Naive thymus-derived CD4-positive, alpha-beta T cell (primary cell): Measurements from ENCODE around the gene SLC22A23. TPM values are rescaled to one million over a fixed set of nuclear protein-coding genes. Genes with fewer than 3 reads are reported as not detected.
A peak's percentile ranks its signal among the peaks of the same experiment; 100 is the strongest.
"Not testable (repeated sequence)": the region's sequence is repeated elsewhere in the genome, so short reads cannot be mapped to it uniquely, and the experiment has no call there.

Source experiments
- ATAC-seq: fragments of 150-1000 bp; cut with Tn5 transposase; 2 replicates; pipeline ENCODE4 v1.10.0; 2021; ENCODE audit warnings: mild to moderate bottlenecking, moderate library complexity
- CTCF ChIA-PET: fragments of 350-600 bp; sonication (Branson Sonifier 250); formaldehyde crosslinking; loops from one replicate; lab custom pipeline; 2021; ENCODE audit warnings: antibody characterized with exemption; lab: Charles Lee
- POLR2A ChIA-PET: fragments of 350-600 bp; sonication (Branson Sonifier 250); formaldehyde crosslinking; loops from one replicate; lab custom pipeline; 2021; ENCODE audit warnings: antibody characterized with exemption, inconsistent platforms; lab: Charles Lee
- DNase-seq, 9 donors: peaks; one replicate each; pipeline versions ENCODE4 v3.0.0 to v3.0.0-alpha.2; 2020 to 2022; ENCODE audit warnings: mixed read lengths in 1 of 9
- H3K27ac ChIP-seq: one replicate; pipeline ENCODE4 v1.7.0; 2013; ENCODE audit warnings: mild to moderate bottlenecking, low read depth, low read length, moderate library complexity
- H3K27me3 ChIP-seq, 2 donors: one replicate each; pipeline ENCODE4 v1.7.0; 2013; ENCODE audit warnings: low read length in 2 of 2, mild to moderate bottlenecking in 2 of 2, moderate library complexity in 2 of 2; ENCODE audit not compliant: control insufficient read depth in 2 of 2, insufficient read depth in 2 of 2
- H3K36me3 ChIP-seq, 3 experiments: 1 replicate in 2 of 3; 2 replicates in 1 of 3; pipeline ENCODE4 v1.7.0; 2013; ENCODE audit warnings: low read length in 3 of 3, mild to moderate bottlenecking in 3 of 3, moderate library complexity in 1 of 3; ENCODE audit not compliant: insufficient read depth in 3 of 3, control insufficient read depth in 2 of 3
- H3K4me1 ChIP-seq, 2 donors: one replicate each; pipeline ENCODE4 v1.7.0; 2013; ENCODE audit warnings: low read length in 2 of 2, mild to moderate bottlenecking in 2 of 2, moderate library complexity in 1 of 2; ENCODE audit not compliant: control insufficient read depth in 2 of 2, insufficient read depth in 2 of 2
- H3K4me3 ChIP-seq: 2 replicates; pipeline ENCODE4 v1.7.0; 2013; ENCODE audit warnings: mild to moderate bottlenecking, low read length
- H3K9me3 ChIP-seq, 3 experiments: 1 replicate in 2 of 3; 2 replicates in 1 of 3; pipeline ENCODE4 v1.7.0; 2013; ENCODE audit warnings: low read length in 3 of 3; ENCODE audit not compliant: control insufficient read depth in 2 of 3
- H3K27ac Mint-ChIP-seq, 9 donors: one replicate each; pipeline ENCODE4 v1.8.0; 2020 to 2022; ENCODE audit warnings: mixed read lengths in 9 of 9, mild to moderate bottlenecking in 8 of 9, moderate library complexity in 5 of 9, inconsistent platforms in 2 of 9
- H3K27me3 Mint-ChIP-seq, 5 donors: one replicate each; pipeline ENCODE4 v1.8.0; 2021 to 2022; ENCODE audit warnings: mixed read lengths in 5 of 5, mild to moderate bottlenecking in 1 of 5
- H3K36me3 Mint-ChIP-seq, 5 donors: one replicate each; pipeline ENCODE4 v1.8.0; 2020 to 2022; ENCODE audit warnings: mixed read lengths in 5 of 5, mild to moderate bottlenecking in 3 of 5, inconsistent platforms in 1 of 5
- H3K4me1 Mint-ChIP-seq, 7 donors: one replicate each; pipeline ENCODE4 v1.8.0; 2020 to 2022; ENCODE audit warnings: mixed read lengths in 7 of 7, mild to moderate bottlenecking in 3 of 7, inconsistent platforms in 1 of 7
- H3K4me3 Mint-ChIP-seq, 10 donors: one replicate each; pipeline ENCODE4 v1.8.0; 2020 to 2022; ENCODE audit warnings: mild to moderate bottlenecking in 10 of 10, mixed read lengths in 10 of 10, moderate library complexity in 6 of 10, inconsistent platforms in 2 of 10
- H3K9me3 Mint-ChIP-seq, 11 donors: one replicate each; pipeline ENCODE4 v1.8.0; 2020 to 2022; ENCODE audit warnings: mixed read lengths in 11 of 11, mild to moderate bottlenecking in 4 of 11, inconsistent platforms in 1 of 11, moderate library complexity in 1 of 11
- intact Hi-C, 2 donors: fragments of 100-400 bp; cut with micrococcal nuclease; formaldehyde crosslinking; loops; one replicate each; pipeline ENCODE4 v1.15.1; 2023
- polyA plus RNA-seq, 2 donors: library from polyadenylated mRNA; unstranded; fragments of 300-500 nt; fragmentation: Illumina TruSeq; gene quantifications; one replicate each; pipeline ENCODE4 v1.2.3, GENCODE V29; 2021
- total RNA-seq, 6 experiments: library from RNA in 5 of 6; stranded (reverse) in 5 of 6; gene quantifications; 1 replicate in 5 of 6; 2 replicates in 1 of 6; pipeline ENCODE4 v1.2.3 and lab custom pipeline; 2021 to 2026

Gene SLC22A23
- total and polyA plus RNA-seq, 7 experiments from 2014 or later = 1.1 to 23.8 (median 13.6) TPM

DNA sequence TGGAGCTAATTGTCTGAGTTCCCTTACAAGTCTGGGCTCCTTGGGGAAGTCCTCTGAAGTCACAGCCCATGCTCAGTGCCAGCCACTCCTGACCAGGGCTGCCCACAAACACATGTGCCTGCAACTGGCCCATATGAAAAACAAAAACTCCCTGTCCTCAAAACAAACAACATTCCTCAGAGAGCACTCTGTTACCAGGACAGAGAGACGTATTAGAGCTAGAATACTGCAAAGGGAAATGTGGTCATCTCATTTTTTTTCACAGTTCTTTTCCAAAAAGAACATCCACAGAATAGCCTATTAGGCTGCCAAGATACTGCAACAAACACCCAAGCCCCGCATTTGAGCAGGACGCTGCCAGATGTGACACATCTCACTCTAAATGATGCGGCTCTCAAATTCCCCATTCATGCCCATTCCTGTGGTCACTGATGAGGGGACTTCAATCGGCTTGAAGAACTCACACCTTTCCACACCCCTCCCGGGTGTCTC, 71.1 kb downstream of the SLC22A23 start:
- ChIA-PET CTCF (no interaction called here), POLR2A (no interaction called here)
- peaks cover 0 to 33% (median 9%) of the 10 kb centered on the region in 5 donors for H3K36me3 Mint-ChIP-seq
- Histone ChIP-seq H3K9me3 (no peaks in the 10 kb centered on the region), H3K4me3 (no peak overlapping the region), H3K36me3 (no peaks in the 10 kb centered on the region), H3K27me3 (no peaks in the 10 kb centered on the region), H3K4me1 (no peaks in the 10 kb centered on the region), H3K27ac (no peak overlapping the region)
- intact Hi-C loops = no loop called here
- H3K4me3 Mint-ChIP-seq = no peak overlapping the region
- H3K9me3 Mint-ChIP-seq = no peaks in the 10 kb centered on the region
- H3K27me3 Mint-ChIP-seq = peaks cover 0 to 2% (median 0%) of the 10 kb centered on the region in 5 donors
- peaks cover 0 to 16% (median 4%) of the 10 kb centered on the region in 7 donors for H3K4me1 Mint-ChIP-seq
- no peak for ATAC-seq
- no peak overlapping the region for H3K27ac Mint-ChIP-seq
- no peak for DNase-seq

- CTCF ChIA-PET, H3K9me3 ChIP-seq, ATAC-seq, DNase-seq, POLR2A ChIA-PET, H3K9me3 Mint-ChIP-seq, H3K27me3 ChIP-seq, H3K36me3 ChIP-seq, intact Hi-C loops, H3K4me3 ChIP-seq, H3K27me3 Mint-ChIP-seq, H3K4me1 ChIP-seq, H3K27ac ChIP-seq, H3K4me3 Mint-ChIP-seq: not testable (repeated sequence)
- peak overlapping the region in 1 of 9 donors; percentile 29 for H3K27ac Mint-ChIP-seq
- H3K36me3 Mint-ChIP-seq = peaks cover 0 to 33% (median 9%) of the 10 kb centered on the region in 5 donors
- H3K4me1 Mint-ChIP-seq = peaks cover 0 to 16% (median 5%) of the 10 kb centered on the region in 7 donors
Measured at GRCh38 chr6:3385181-3385580, 71.7 kb downstream of the SLC22A23 start.

DNA sequence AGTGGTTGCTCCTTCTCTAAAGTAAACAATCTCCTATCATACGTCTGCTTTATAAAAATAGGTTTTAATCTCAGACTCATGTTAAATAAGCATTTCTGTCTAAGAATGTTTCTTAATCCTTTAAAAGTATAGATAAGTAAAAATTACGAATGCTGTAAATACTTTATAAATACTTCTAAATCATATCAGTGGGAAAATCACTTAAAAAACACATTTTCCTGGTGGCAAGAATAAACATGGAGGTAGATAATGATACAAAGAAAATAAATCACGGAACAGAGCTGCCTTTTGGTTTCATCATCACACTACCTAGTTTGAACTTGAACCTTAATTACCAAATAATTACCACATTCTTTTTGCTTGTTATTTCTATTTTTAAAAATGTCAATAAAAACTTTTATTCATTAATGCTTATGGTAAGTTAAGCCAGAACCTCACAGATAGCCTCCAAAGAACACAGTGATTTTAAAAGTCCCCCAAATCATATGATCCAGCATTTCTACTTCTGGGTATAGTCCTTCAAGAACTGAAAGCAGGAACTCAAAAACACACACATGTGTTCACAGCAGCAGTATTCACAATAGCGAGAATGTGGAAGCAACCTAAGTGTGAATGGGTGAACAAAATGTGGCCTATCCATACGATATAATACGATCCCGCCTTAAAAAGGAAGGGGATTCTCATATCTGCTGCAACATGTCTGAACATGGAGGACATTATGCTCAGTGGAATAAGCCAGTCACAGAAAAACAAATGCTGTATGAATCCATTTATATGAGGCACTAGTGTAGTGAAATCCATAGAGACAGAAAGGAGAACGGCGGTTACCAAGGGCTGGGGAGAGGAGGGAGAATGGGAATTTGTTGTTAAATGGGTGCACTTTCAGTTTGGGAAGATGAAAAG, 72.4 kb downstream of the SLC22A23 start:
- no peaks in the 10 kb centered on the region for H3K9me3 ChIP-seq
- no peak overlapping the region for H3K4me3 Mint-ChIP-seq
- no peaks in the 10 kb centered on the region for H3K27me3 ChIP-seq
- ChIA-PET POLR2A (no interaction called here), CTCF (no interaction called here)
- H3K27ac Mint-ChIP-seq = peak overlapping the region in 1 of 9 donors; percentile 29
- DNase-seq (no peak), ATAC-seq (no peak)
- peaks cover 0 to 21% (median 7%) of the 10 kb centered on the region in 7 donors for H3K4me1 Mint-ChIP-seq
- no peak overlapping the region for H3K4me3 ChIP-seq
- peaks cover 0 to 33% (median 9%) of the 10 kb centered on the region in 5 donors for H3K36me3 Mint-ChIP-seq
- H3K27ac ChIP-seq = no peak overlapping the region
- H3K4me1 ChIP-seq = no peaks in the 10 kb centered on the region
- H3K36me3 ChIP-seq = no peaks in the 10 kb centered on the region
- intact Hi-C loops = no loop called here
- peaks cover 0 to 2% (median 0%) of the 10 kb centered on the region in 5 donors for H3K27me3 Mint-ChIP-seq
- H3K9me3 Mint-ChIP-seq = no peaks in the 10 kb centered on the region

DNA sequence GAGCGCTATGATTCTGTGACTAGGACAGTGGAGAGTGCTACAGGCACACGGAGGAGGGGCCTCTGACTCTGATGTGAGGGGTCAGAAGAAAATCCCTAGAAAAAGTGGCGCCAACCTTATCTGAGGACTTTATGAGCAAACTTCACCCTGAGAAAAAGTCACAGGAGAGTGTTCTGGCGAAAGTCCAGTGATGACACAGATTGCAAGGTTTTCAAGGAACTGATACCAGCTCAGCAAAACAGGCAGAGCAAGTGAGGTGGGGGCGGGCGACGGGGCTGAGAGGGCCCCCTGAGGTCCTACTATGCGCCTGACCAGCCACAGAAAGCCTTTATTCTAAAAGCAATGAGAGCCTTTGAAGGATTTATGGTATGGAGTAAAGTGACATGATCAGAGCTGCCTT, 73.3 kb downstream of the SLC22A23 start:
- DNase-seq (no peak), ATAC-seq (no peak)
- Mint-ChIP-seq H3K27ac (no peak overlapping the region), H3K27me3 (peaks cover 0 to 2% (median 0%) of the 10 kb centered on the region in 5 donors), H3K4me1 (peaks cover 0 to 28% (median 13%) of the 10 kb centered on the region in 7 donors), H3K9me3 (no peaks in the 10 kb centered on the region), H3K4me3 (no peak overlapping the region), H3K36me3 (peaks cover 0 to 32% (median 9%) of the 10 kb centered on the region in 5 donors)
- H3K4me1 ChIP-seq = peaks cover 0 to 5% of the 10 kb centered on the region in 2 donors
- H3K9me3 ChIP-seq = no peaks in the 10 kb centered on the region
- POLR2A ChIA-PET = interaction anchor here (1.1 kb wide), 1 partner anchor 14 kb away, joined by 3 read pairs; no protein-coding TSS in a partner anchor
- CTCF ChIA-PET = no interaction called here
- intact Hi-C loops = no loop called here
- H3K4me3 ChIP-seq = no peak overlapping the region
- no peak overlapping the region for H3K27ac ChIP-seq
- H3K27me3 ChIP-seq = no peaks in the 10 kb centered on the region
- H3K36me3 ChIP-seq = no peaks in the 10 kb centered on the region

- peaks cover 0 to 25% (median 6%) of the 10 kb centered on the region in 5 donors for H3K36me3 Mint-ChIP-seq
- no peaks in the 10 kb centered on the region for H3K27me3 ChIP-seq
- H3K27me3 Mint-ChIP-seq = peaks cover 0 to 2% (median 0%) of the 10 kb centered on the region in 5 donors
- ATAC-seq = no peak
- H3K4me3 ChIP-seq = no peak overlapping the region
- H3K36me3 ChIP-seq = no peaks in the 10 kb centered on the region
- no peak overlapping the region for H3K4me3 Mint-ChIP-seq
- no peaks in the 10 kb centered on the region for H3K9me3 Mint-ChIP-seq
- DNase-seq = no peak
- no peaks in the 10 kb centered on the region for H3K9me3 ChIP-seq
- no peak overlapping the region for H3K27ac Mint-ChIP-seq
- H3K27ac ChIP-seq = no peak overlapping the region
- intact Hi-C loops = no loop called here
- H3K4me1 ChIP-seq = peaks cover 0 to 13% of the 10 kb centered on the region in 2 donors
- POLR2A ChIA-PET = interaction anchor here (1.1 kb wide), 1 partner anchor 15 kb away, joined by 3 read pairs; no protein-coding TSS in a partner anchor
- peaks cover 5 to 38% (median 23%) of the 10 kb centered on the region in 7 donors for H3K4me1 Mint-ChIP-seq
- CTCF ChIA-PET = no interaction called here
Measured at GRCh38 chr6:3382326-3383279, 74.2 kb downstream of the SLC22A23 start.

GRCh38 chr6:3381233-3381921, 75.5 kb downstream of the SLC22A23 start:
- intact Hi-C loops = no loop called here
- no peak for DNase-seq
- Histone ChIP-seq H3K9me3 (no peaks in the 10 kb centered on the region), H3K36me3 (no peaks in the 10 kb centered on the region), H3K27ac (no peak overlapping the region), H3K4me1 (peaks cover 0 to 13% of the 10 kb centered on the region in 2 donors), H3K4me3 (no peak overlapping the region), H3K27me3 (no peaks in the 10 kb centered on the region)
- CTCF ChIA-PET = no interaction called here
- POLR2A ChIA-PET = no interaction called here
- Mint-ChIP-seq H3K27ac (peak overlapping the region in 1 of 9 donors; percentile 21), H3K27me3 (peaks cover 0 to 2% (median 0%) of the 10 kb centered on the region in 5 donors), H3K9me3 (no peaks in the 10 kb centered on the region), H3K4me3 (no peak overlapping the region), H3K36me3 (peaks cover 0 to 22% (median 5%) of the 10 kb centered on the region in 5 donors), H3K4me1 (peaks cover 5 to 50% (median 32%) of the 10 kb centered on the region in 7 donors)
- no peak for ATAC-seq
